Common myeloid progenitor, CD34-positive (primary cell): ENCODE data around the gene POTEJ.
"Not testable (repeated sequence)": the region's sequence is repeated elsewhere in the genome, so short reads cannot be mapped to it uniquely, and the experiment has no call there.

Experiments used
- CTCF ChIA-PET: fragments of 350-600 bp; sonication (Branson Sonifier 250); formaldehyde crosslinking; loops from one replicate; lab custom pipeline; 2021; ENCODE audit warnings: antibody characterized with exemption; lab: Charles Lee
- POLR2A ChIA-PET: fragments of 350-600 bp; sonication (Branson Sonifier 250); formaldehyde crosslinking; loops from one replicate; lab custom pipeline; 2021; ENCODE audit warnings: antibody characterized with exemption; lab: Charles Lee
- DNase-seq, 3 donors: peaks; one replicate each; pipeline versions ENCODE4 v3.0.0 to v3.0.0-alpha.2; 2013
- H3K27ac ChIP-seq, 2 experiments: 1 replicate in 1 of 2; 2 replicates in 1 of 2; pipeline ENCODE4 v1.7.0; 2013; ENCODE audit warnings: inconsistent platforms in 2 of 2, low read length in 2 of 2, mild to moderate bottlenecking in 2 of 2, low read depth in 1 of 2, moderate library complexity in 1 of 2; ENCODE audit not compliant: severe bottlenecking in 2 of 2, insufficient read depth in 1 of 2, poor library complexity in 1 of 2
- H3K27me3 ChIP-seq, 5 experiments: replicated peaks in 2 of 5; 1 replicate in 3 of 5; 2 replicates in 2 of 5; pipeline versions ENCODE4 v1.6.1 to v1.7.0; 2013; ENCODE audit warnings: low read length in 4 of 5, mild to moderate bottlenecking in 2 of 5, moderate library complexity in 2 of 5, inconsistent platforms in 1 of 5; ENCODE audit not compliant: insufficient read depth in 5 of 5, control insufficient read depth in 4 of 5
- H3K36me3 ChIP-seq, 4 experiments: 1 replicate in 2 of 4; 2 replicates in 2 of 4; pipeline versions ENCODE4 v1.6.1 to v1.7.0; 2013; ENCODE audit warnings: low read length in 3 of 4, control low read depth in 1 of 4, mild to moderate bottlenecking in 1 of 4; ENCODE audit not compliant: control insufficient read depth in 4 of 4, insufficient read depth in 4 of 4
- H3K4me1 ChIP-seq, 4 experiments: 1 replicate in 3 of 4; 2 replicates in 1 of 4; pipeline versions ENCODE4 v1.6.1 to v1.7.1; 2013; ENCODE audit warnings: low read length in 3 of 4, mild to moderate bottlenecking in 3 of 4, control low read depth in 1 of 4, inconsistent platforms in 1 of 4, moderate library complexity in 1 of 4; ENCODE audit not compliant: control insufficient read depth in 4 of 4, insufficient read depth in 4 of 4; ENCODE audit errors: control extremely low read depth in 1 of 4
- H3K4me3 ChIP-seq, 7 experiments: 1 replicate in 4 of 7; 2 replicates in 3 of 7; pipeline versions ENCODE4 v1.5.1 to v1.7.0; 2013; ENCODE audit warnings: mild to moderate bottlenecking in 7 of 7, low read length in 6 of 7, moderate library complexity in 6 of 7, inconsistent platforms in 2 of 7, low read depth in 2 of 7, control low read depth in 1 of 7; ENCODE audit not compliant: insufficient read depth in 4 of 7, control insufficient read depth in 1 of 7; ENCODE audit errors: extremely low read depth in 1 of 7
- H3K9me3 ChIP-seq, 5 experiments: 1 replicate in 4 of 5; 2 replicates in 1 of 5; pipeline versions ENCODE4 v1.6.1 to v1.7.1; 2013; ENCODE audit warnings: low read length in 4 of 5, mild to moderate bottlenecking in 2 of 5, inconsistent platforms in 1 of 5, low read depth in 1 of 5, moderate library complexity in 1 of 5; ENCODE audit not compliant: control insufficient read depth in 4 of 5, insufficient read depth in 2 of 5; ENCODE audit errors: control extremely low read depth in 1 of 5
- WGBS: methylation state at CpG from one replicate; pipeline ENCODE4 v1.1.5; 2013; ENCODE audit not compliant: insufficient coverage; 5-methylcytosine and 5-hydroxymethylcytosine counted together

The POTEJ gene

DNA sequence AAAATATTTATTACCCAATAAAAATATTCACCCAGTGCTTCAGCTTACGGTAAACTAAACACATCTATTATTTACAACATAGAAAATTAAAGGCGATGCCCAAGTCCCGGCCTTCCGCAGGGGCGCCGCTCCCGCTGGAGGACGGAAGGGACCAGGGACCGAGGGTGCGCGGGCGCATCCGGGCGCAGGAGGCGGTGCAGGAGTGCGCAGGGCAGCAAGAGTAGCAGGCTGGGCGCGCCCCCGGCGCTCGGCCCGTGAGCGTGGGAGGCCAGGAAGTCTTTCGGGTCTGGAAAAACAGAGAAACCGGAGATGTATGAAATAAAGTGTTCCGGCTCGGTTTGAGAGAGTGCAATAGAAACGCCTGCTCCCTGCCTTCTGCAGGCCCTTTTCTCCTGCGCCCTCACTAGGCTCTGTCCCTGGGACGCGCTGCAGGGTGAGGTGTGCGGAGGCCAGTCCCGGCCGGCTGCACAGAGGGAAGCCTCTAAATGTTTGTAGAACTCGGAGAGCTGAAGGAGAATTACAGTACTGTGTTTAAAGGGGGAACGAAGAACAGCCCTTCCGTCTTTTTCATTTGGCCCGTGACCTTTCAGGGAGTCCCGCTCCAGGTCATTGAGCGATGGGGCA, 18.3 kb upstream of the POTEJ start:
- H3K27ac ChIP-seq, H3K36me3 ChIP-seq, POLR2A ChIA-PET, CTCF ChIA-PET, H3K4me3 ChIP-seq, DNase-seq, H3K9me3 ChIP-seq, H3K4me1 ChIP-seq: not testable (repeated sequence)
- WGBS = 14% methylated on average over 4 of the region's 40 CpGs
- peaks cover 0 to 13% (median 0%) of the 10 kb centered on the region in 5 experiments for H3K27me3 ChIP-seq

DNA sequence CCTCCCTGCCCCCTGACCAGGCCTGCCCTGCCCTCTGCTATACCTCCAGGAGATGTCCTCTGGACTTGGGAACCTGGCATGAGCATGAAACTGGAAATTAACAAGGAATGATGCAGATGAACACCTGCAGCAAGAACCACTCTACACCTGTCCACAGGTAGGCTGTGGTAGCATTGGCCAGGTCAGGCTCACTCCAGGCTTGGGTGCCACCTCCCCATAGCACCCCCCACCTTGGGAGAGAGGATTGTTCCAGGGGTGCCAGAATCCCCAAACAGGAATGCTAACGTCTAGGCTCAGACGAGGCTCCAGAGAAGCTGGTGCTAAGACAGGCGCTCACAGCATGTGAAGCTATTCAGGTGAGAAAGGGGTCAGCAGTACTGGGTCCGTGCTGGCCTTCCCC, 17.2 kb upstream of the POTEJ start:
- WGBS = no CpG with 5 or more reads among the region's 4 CpGs
- CTCF ChIA-PET, H3K9me3 ChIP-seq, POLR2A ChIA-PET, H3K4me3 ChIP-seq, H3K27ac ChIP-seq, H3K4me1 ChIP-seq, DNase-seq, H3K36me3 ChIP-seq: not testable (repeated sequence)
- H3K27me3 ChIP-seq = peaks cover 0 to 13% (median 0%) of the 10 kb centered on the region in 5 experiments

DNA sequence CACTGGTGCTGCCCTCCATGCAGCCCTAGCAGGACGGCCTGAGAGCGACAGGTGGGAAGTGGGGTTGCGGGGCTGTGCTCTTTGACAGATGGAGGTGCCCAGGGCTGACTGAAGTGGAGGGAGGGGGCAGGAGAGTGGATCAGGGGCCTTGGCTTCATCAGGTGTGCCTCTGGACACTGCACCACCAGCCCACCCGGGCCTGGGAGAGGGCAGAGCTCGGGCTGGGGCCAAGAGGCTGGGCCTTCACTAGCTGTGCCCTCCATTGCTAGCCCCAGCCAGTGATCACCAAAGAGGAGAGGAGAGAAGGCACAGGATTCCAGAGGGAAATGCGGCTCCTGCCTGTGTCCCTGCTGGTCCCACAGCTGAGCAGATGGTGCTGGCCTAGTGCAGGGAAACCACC, 14.5 kb upstream of the POTEJ start:
- peaks cover 0 to 11% (median 0%) of the 10 kb centered on the region in 5 experiments for H3K27me3 ChIP-seq
- H3K27ac ChIP-seq, CTCF ChIA-PET, H3K4me1 ChIP-seq, H3K36me3 ChIP-seq, H3K9me3 ChIP-seq, DNase-seq, H3K4me3 ChIP-seq, POLR2A ChIA-PET: not testable (repeated sequence)
- WGBS = no CpG with 5 or more reads among the region's 6 CpGs

DNA sequence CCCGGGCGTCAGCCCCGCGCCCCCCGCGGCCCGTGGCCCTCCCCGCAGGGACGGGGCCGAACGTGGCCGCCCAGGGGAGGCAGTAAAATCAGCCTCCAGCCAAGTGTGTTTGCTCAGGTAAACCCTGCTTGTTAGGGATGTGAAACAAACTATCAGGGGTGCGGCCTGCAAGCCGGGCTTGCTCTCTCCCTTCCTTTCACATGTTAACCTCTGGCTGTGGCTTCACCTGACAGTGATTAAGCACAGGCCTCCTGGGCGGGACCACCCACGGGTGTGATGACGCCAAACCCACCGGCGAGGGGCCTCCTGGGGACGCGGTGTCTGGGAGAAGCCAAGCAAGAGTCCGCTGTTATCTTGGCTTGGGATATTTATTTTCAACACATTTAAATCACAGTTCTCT, 13.2 kb upstream of the POTEJ start:
- H3K9me3 ChIP-seq, POLR2A ChIA-PET, H3K4me3 ChIP-seq, CTCF ChIA-PET, H3K27me3 ChIP-seq, DNase-seq, H3K27ac ChIP-seq, H3K36me3 ChIP-seq, H3K4me1 ChIP-seq: not testable (repeated sequence)
- no CpG with 5 or more reads among the region's 22 CpGs for WGBS

DNA sequence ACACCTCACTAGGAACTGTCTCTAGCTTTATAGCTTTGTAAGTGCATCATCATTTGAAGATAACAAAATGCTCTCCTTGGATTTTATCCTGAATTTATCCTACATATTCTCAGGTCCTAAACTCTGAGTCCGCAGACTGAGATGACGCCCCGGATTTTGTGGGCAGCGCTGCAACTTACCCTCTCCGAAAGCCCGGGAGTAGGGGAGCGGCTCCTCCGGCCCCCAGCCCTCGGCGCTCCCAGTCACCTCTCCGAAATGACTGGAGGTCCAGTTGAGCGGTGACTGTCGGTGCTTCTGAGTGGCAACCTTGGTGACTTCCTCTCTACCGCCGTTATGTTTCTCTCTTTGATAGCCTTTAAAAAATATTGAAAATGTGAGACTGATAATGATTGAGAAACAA, 12.8 kb upstream of the POTEJ start:
- CTCF ChIA-PET, DNase-seq, H3K36me3 ChIP-seq, H3K4me3 ChIP-seq, H3K27ac ChIP-seq, POLR2A ChIA-PET, H3K27me3 ChIP-seq, H3K4me1 ChIP-seq, H3K9me3 ChIP-seq: not testable (repeated sequence)
- no CpG with 5 or more reads among the region's 15 CpGs for WGBS

DNA sequence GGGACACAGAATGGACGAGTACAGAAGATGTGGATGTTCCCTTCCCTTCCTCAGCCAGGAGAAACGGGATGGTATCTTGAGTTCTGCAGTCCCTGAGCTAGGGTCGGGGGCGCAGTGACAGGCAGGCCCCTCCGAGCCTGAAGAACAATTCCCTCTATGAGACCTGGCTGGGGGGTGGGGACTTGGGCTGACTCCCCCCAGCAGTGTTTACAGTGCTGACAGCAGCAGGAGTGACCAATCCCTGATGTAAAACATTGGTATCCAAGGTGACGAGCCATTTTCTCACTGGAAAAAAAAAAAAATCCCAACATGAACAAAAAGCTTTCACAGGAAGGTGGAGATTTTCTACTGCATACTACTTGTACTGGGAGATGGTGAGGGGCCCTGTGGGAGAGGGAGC, 11.8 kb upstream of the POTEJ start, which contains the start of gene CFC1:
Gene CFC1 (minus strand): TSS at position 183 of the 400 bp plus-strand sequence. CDS start 288 bp downstream, outside the sequence.
- H3K36me3 ChIP-seq, CTCF ChIA-PET, H3K27me3 ChIP-seq, DNase-seq, H3K4me3 ChIP-seq, H3K4me1 ChIP-seq, H3K27ac ChIP-seq, POLR2A ChIA-PET, H3K9me3 ChIP-seq: not testable (repeated sequence)
- no CpG with 5 or more reads among the region's 6 CpGs for WGBS

DNA sequence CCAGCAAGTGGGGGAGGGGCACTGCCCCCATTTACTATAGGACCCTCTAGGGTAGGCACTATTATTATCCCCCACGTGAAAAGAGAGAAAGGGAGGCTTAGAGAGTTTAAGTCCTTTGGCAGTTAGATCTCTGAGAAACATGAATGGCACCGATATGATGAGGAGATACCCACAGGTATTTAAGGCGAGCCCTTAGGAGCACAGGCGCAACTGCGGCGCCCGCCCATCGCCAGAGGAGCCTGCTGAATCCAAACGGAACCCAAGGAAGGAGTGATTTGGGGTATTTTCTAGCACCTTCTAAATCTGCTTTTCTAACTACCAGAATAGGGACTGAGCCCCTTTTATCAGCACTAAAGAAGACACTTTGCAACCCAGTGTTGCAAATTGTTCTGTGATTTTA, 11.3 kb upstream of the POTEJ start:
- DNase-seq, H3K4me1 ChIP-seq, H3K27me3 ChIP-seq, H3K4me3 ChIP-seq, POLR2A ChIA-PET, H3K27ac ChIP-seq, CTCF ChIA-PET, H3K36me3 ChIP-seq, H3K9me3 ChIP-seq: not testable (repeated sequence)
- WGBS = no CpG with 5 or more reads among the region's 9 CpGs
